Measurements from ENCODE around the gene RASGRF2. TPM values are rescaled to one million over a fixed set of nuclear protein-coding genes. Genes with fewer than 3 reads are reported as not detected.

Gene RASGRF2
- total and polyA plus RNA-seq, 2 of the 13 experiments (the other 11 are each of a cell fraction or from before 2014, with no cell fraction given), result 23.6 to 29.0 TPM

DNA sequence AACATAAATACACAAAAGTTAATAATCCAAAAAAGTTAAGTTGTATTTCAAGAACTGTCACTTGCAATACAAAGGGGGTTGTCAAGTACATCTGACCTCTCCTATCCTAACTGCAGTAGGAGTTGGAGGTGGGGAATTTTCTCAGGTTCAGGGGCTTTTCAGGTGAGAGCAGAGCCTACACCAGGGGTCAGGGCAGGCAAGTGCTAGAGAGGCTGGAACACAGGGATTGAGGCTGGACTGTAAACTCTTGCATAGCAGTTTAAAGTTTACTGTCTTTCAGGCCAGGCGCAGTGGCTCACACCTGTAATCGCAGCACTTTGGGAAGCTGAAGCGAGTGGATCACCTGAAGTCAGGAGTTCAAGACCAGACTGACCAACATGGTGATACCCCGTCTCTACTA is 25.4 kb upstream of the RASGRF2 start:
- DNase-seq (ENCODE audit: low spot score), result peak; percentile 57
- Histone ChIP-seq H3K4me1 (ENCODE audit: insufficient read depth, low read length) (no peaks in the 10 kb centered on the region), H4K20me1 (ENCODE audit: insufficient read depth, low read length) (no peaks in the 10 kb centered on the region), H3K27ac (ENCODE audit: extremely low read length, insufficient read depth, low read length) (no peak overlapping the region), H3K9me3 (ENCODE audit: low read length) (no peaks in the 10 kb centered on the region), H3K4me2 (ENCODE audit: low read depth, low read length) (no peak overlapping the region), H3K9ac (ENCODE audit: insufficient read depth, low read depth, low read length) (no peak overlapping the region), H3K36me3 (replicated peaks in 1 of 2; ENCODE audit: control insufficient read depth in 1 of 2, insufficient read depth in 2 of 2, low read length in 2 of 2) (no peaks in the 10 kb centered on the region), H3K4me3 (replicated peaks in 1 of 3; ENCODE audit: insufficient read depth in 1 of 3, low read depth in 2 of 3, low read length in 3 of 3) (no peak overlapping the region), H3K79me2 (ENCODE audit: insufficient read depth, low read length) (no peaks in the 10 kb centered on the region), H3K27me3 (ENCODE audit: control insufficient read depth in 1 of 2, insufficient read depth in 2 of 2, low read length in 2 of 2) (no peaks in the 10 kb centered on the region), H2AFZ (ENCODE audit: low read length) (no peak overlapping the region)
- ChIA-PET POLR2A (no interaction called here), CTCF (ENCODE audit: low intra/inter-chr PET ratio, low total read pairs) (interaction anchor here (2.0 kb wide), 1 partner anchor 173 kb away, joined by 19 read pairs; no protein-coding TSS in a partner anchor)
- in situ Hi-C loops (cut with HindIII; ENCODE audit: extremely low pct_ligation_motif_present, low pct_unique_long_range_greater_than_20kb) (no loop called here), intact Hi-C loops (cut with micrococcal nuclease; ENCODE audit: unreplicated experiment) (loop anchor here (1.0 kb wide), 3 partner anchors 174 to 231 kb away; no protein-coding TSS in a partner anchor)
- peak; percentile 98 for ATAC-seq
- BruUV-seq (replicated peaks), result no TSS peak
- no peak for FAIRE-seq
- 26% methylated on average over 4 of the region's 4 CpGs for WGBS (ENCODE audit: low lambda C conversion rate)
- no peak for TF ChIP-seq ZNF17 (CRISPR knock-in tag; IDR thresholded peaks at IDR 0.05)
- TF ChIP-seq IRF2 (CRISPR knock-in tag; IDR thresholded peaks at IDR 0.05), result 0 out of 2 replicates have a peak, but pooled peaks have one; percentile 49
- TF ChIP-seq ZNF674 (CRISPR knock-in tag; IDR thresholded peaks at IDR 0.05; ENCODE audit: low read depth), result no peak
- TF ChIP-seq RAD21 (CRISPR knock-in tag; IDR thresholded peaks at IDR 0.05), result peak; percentile 78
- TF ChIP-seq, protein P1, sequence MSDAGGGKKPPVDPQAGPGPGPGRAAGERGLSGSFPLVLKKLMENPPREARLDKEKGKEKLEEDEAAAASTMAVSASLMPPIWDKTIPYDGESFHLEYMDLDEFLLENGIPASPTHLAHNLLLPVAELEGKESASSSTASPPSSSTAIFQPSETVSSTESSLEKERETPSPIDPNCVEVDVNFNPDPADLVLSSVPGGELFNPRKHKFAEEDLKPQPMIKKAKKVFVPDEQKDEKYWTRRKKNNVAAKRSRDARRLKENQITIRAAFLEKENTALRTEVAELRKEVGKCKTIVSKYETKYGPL (CRISPR knock-in tag; IDR thresholded peaks at IDR 0.05), result no peak
- TF ChIP-seq, protein P2, sequence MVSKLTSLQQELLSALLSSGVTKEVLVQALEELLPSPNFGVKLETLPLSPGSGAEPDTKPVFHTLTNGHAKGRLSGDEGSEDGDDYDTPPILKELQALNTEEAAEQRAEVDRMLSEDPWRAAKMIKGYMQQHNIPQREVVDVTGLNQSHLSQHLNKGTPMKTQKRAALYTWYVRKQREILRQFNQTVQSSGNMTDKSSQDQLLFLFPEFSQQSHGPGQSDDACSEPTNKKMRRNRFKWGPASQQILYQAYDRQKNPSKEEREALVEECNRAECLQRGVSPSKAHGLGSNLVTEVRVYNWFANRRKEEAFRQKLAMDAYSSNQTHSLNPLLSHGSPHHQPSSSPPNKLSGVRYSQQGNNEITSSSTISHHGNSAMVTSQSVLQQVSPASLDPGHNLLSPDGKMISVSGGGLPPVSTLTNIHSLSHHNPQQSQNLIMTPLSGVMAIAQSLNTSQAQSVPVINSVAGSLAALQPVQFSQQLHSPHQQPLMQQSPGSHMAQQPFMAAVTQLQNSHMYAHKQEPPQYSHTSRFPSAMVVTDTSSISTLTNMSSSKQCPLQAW (CRISPR knock-in tag; IDR thresholded peaks at IDR 0.05), result peak; percentile 35; the same call in 1 of the 2 replicates
- no peak for TF ChIP-seq DNMT1 (CRISPR knock-in tag; IDR thresholded peaks at IDR 0.05)
- TF ChIP-seq ZNF256 (CRISPR knock-in tag; conservative IDR thresholded peaks at IDR 0.05), result no peak
- TF ChIP-seq, protein P3, sequence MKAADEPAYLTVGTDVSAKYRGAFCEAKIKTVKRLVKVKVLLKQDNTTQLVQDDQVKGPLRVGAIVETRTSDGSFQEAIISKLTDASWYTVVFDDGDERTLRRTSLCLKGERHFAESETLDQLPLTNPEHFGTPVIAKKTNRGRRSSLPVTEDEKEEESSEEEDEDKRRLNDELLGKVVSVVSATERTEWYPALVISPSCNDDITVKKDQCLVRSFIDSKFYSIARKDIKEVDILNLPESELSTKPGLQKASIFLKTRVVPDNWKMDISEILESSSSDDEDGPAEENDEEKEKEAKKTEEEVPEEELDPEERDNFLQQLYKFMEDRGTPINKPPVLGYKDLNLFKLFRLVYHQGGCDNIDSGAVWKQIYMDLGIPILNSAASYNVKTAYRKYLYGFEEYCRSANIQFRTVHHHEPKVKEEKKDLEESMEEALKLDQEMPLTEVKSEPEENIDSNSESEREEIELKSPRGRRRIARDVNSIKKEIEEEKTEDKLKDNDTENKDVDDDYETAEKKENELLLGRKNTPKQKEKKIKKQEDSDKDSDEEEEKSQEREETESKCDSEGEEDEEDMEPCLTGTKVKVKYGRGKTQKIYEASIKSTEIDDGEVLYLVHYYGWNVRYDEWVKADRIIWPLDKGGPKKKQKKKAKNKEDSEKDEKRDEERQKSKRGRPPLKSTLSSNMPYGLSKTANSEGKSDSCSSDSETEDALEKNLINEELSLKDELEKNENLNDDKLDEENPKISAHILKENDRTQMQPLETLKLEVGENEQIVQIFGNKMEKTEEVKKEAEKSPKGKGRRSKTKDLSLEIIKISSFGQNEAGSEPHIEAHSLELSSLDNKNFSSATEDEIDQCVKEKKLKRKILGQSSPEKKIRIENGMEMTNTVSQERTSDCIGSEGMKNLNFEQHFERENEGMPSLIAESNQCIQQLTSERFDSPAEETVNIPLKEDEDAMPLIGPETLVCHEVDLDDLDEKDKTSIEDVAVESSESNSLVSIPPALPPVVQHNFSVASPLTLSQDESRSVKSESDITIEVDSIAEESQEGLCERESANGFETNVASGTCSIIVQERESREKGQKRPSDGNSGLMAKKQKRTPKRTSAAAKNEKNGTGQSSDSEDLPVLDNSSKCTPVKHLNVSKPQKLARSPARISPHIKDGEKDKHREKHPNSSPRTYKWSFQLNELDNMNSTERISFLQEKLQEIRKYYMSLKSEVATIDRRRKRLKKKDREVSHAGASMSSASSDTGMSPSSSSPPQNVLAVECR (CRISPR knock-in tag; IDR thresholded peaks at IDR 0.05; ENCODE audit: borderline replicate concordance), result no peak
- no peak for TF ChIP-seq NFATC3 (CRISPR knock-in tag; IDR thresholded peaks at IDR 0.05)
- TF ChIP-seq, protein P4, sequence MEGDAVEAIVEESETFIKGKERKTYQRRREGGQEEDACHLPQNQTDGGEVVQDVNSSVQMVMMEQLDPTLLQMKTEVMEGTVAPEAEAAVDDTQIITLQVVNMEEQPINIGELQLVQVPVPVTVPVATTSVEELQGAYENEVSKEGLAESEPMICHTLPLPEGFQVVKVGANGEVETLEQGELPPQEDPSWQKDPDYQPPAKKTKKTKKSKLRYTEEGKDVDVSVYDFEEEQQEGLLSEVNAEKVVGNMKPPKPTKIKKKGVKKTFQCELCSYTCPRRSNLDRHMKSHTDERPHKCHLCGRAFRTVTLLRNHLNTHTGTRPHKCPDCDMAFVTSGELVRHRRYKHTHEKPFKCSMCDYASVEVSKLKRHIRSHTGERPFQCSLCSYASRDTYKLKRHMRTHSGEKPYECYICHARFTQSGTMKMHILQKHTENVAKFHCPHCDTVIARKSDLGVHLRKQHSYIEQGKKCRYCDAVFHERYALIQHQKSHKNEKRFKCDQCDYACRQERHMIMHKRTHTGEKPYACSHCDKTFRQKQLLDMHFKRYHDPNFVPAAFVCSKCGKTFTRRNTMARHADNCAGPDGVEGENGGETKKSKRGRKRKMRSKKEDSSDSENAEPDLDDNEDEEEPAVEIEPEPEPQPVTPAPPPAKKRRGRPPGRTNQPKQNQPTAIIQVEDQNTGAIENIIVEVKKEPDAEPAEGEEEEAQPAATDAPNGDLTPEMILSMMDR (CRISPR knock-in tag; IDR thresholded peaks at IDR 0.05), result peak; percentile 79
- TF ChIP-seq ARHGAP35 (CRISPR knock-in tag; IDR thresholded peaks at IDR 0.05; ENCODE audit: borderline replicate concordance), result no peak
- TF ChIP-seq PCBP1 (IDR thresholded peaks at IDR 0.05; ENCODE audit: borderline replicate concordance, low read depth, low read length), result no peak
- no peak for TF ChIP-seq CBX2 (IDR thresholded peaks at IDR 0.05; ENCODE audit: low read depth, low read length)
- no peak for TF ChIP-seq CBX2 (CRISPR knock-in tag; IDR thresholded peaks at IDR 0.05; ENCODE audit: low read depth)
- peak; percentile 27; the same call in 1 of the 2 replicates for TF ChIP-seq HNF4A (CRISPR knock-in tag; IDR thresholded peaks at IDR 0.05)

Data from HepG2 (cell line).